ENCODE results near the gene PPP2R5C.

The PPP2R5C gene

GRCh38 chr14:101851183-101851582, 89.7 kb downstream of the PPP2R5C start:
- TF ChIP-seq, protein P1, sequence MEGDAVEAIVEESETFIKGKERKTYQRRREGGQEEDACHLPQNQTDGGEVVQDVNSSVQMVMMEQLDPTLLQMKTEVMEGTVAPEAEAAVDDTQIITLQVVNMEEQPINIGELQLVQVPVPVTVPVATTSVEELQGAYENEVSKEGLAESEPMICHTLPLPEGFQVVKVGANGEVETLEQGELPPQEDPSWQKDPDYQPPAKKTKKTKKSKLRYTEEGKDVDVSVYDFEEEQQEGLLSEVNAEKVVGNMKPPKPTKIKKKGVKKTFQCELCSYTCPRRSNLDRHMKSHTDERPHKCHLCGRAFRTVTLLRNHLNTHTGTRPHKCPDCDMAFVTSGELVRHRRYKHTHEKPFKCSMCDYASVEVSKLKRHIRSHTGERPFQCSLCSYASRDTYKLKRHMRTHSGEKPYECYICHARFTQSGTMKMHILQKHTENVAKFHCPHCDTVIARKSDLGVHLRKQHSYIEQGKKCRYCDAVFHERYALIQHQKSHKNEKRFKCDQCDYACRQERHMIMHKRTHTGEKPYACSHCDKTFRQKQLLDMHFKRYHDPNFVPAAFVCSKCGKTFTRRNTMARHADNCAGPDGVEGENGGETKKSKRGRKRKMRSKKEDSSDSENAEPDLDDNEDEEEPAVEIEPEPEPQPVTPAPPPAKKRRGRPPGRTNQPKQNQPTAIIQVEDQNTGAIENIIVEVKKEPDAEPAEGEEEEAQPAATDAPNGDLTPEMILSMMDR (conservative IDR thresholded peaks at IDR 0.05; ENCODE audit: low read depth, low read length): no peak
- H3K9ac ChIP-seq: no peak overlapping the region
- H3K4me2 ChIP-seq: no peak overlapping the region
- H3K27ac ChIP-seq: no peak overlapping the region
- H3K4me1 ChIP-seq (ENCODE audit: low read depth, poor library complexity, severe bottlenecking): peaks cover 42% of the 10 kb centered on the region
- H3K79me2 ChIP-seq (ENCODE audit: insufficient read depth, low read depth): peaks cover 92% of the 10 kb centered on the region
- no peaks in the 10 kb centered on the region for H4K20me1 ChIP-seq (ENCODE audit: insufficient read depth)
- no peak overlapping the region for H2AFZ ChIP-seq (ENCODE audit: low read depth)
- H3K27me3 ChIP-seq (ENCODE audit: insufficient read depth, low read depth): no peaks in the 10 kb centered on the region
- H3K36me3 ChIP-seq (ENCODE audit: insufficient read depth): no peaks in the 10 kb centered on the region
- no peak overlapping the region for H3K4me3 ChIP-seq (IDR thresholded peaks at IDR 0.05; ENCODE audit: insufficient read depth, low read depth, low read length)

GRCh38 chr14:101851736-101852405, 90.4 kb downstream of the PPP2R5C start:
- H3K9ac ChIP-seq: no peak overlapping the region
- H3K4me3 ChIP-seq (IDR thresholded peaks at IDR 0.05; ENCODE audit: insufficient read depth, low read depth, low read length): no peak overlapping the region
- H2AFZ ChIP-seq (ENCODE audit: low read depth): no peak overlapping the region
- H3K36me3 ChIP-seq (ENCODE audit: insufficient read depth): no peaks in the 10 kb centered on the region
- H3K27me3 ChIP-seq (ENCODE audit: insufficient read depth, low read depth): no peaks in the 10 kb centered on the region
- no peak overlapping the region for H3K27ac ChIP-seq
- peaks cover 85% of the 10 kb centered on the region for H3K79me2 ChIP-seq (ENCODE audit: insufficient read depth, low read depth)
- no peak overlapping the region for H3K4me2 ChIP-seq
- TF ChIP-seq, protein P1 (conservative IDR thresholded peaks at IDR 0.05; ENCODE audit: low read depth, low read length): no peak
- H4K20me1 ChIP-seq (ENCODE audit: insufficient read depth): no peaks in the 10 kb centered on the region
- H3K4me1 ChIP-seq (ENCODE audit: low read depth, poor library complexity, severe bottlenecking): peaks cover 38% of the 10 kb centered on the region

DNA sequence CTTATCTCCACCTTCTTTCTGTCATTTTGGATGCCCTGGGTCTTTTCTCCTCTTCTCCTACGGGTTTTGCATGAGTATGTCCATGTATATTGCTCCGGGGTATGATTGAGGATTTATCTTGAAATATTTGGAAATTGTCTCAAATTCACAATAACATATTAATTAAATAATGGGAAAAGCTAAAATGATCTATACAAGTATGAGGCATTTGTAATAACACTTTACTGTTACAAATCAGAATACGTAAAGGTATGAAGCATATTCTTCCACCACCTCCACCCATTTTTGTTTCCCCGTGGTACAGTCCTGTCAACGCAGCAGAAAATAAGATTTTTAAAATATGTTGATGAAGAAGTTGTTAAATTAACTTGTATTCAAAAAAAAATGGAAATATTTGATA, 91.3 kb downstream of the PPP2R5C start:
- Histone ChIP-seq H4K20me1 (ENCODE audit: insufficient read depth) (no peaks in the 10 kb centered on the region; the same call in 1 of the 2 replicates), H3K4me3 (IDR thresholded peaks at IDR 0.05; ENCODE audit: insufficient read depth, low read depth, low read length) (no peak overlapping the region), H3K27me3 (ENCODE audit: insufficient read depth, low read depth) (no peaks in the 10 kb centered on the region), H3K4me2 (no peak overlapping the region), H3K79me2 (ENCODE audit: insufficient read depth, low read depth) (peaks cover 77% of the 10 kb centered on the region), H3K4me1 (ENCODE audit: low read depth, poor library complexity, severe bottlenecking) (peaks cover 38% of the 10 kb centered on the region), H3K36me3 (ENCODE audit: insufficient read depth) (no peaks in the 10 kb centered on the region), H2AFZ (ENCODE audit: low read depth) (no peak overlapping the region), H3K27ac (no peak overlapping the region), H3K9ac (no peak overlapping the region)
- TF ChIP-seq, protein P1 (conservative IDR thresholded peaks at IDR 0.05; ENCODE audit: low read depth, low read length): no peak

GRCh38 chr14:101853455-101854018, 92.0 kb downstream of the PPP2R5C start:
- H4K20me1 ChIP-seq (ENCODE audit: insufficient read depth): no peaks in the 10 kb centered on the region; the same call in 1 of the 2 replicates

More at GRCh38 chr14:101853455-101854018, 92.0 kb downstream of the PPP2R5C start:
- Histone ChIP-seq H3K27me3 (ENCODE audit: insufficient read depth, low read depth) (no peaks in the 10 kb centered on the region), H2AFZ (ENCODE audit: low read depth) (no peak overlapping the region), H3K9ac (no peak overlapping the region), H3K27ac (no peak overlapping the region), H3K4me2 (no peak overlapping the region), H3K36me3 (ENCODE audit: insufficient read depth) (no peaks in the 10 kb centered on the region), H3K4me3 (IDR thresholded peaks at IDR 0.05; ENCODE audit: insufficient read depth, low read depth, low read length) (no peak overlapping the region), H3K79me2 (ENCODE audit: insufficient read depth, low read depth) (peaks cover 69% of the 10 kb centered on the region), H3K4me1 (ENCODE audit: low read depth, poor library complexity, severe bottlenecking) (peaks cover 41% of the 10 kb centered on the region)
- TF ChIP-seq, protein P1 (conservative IDR thresholded peaks at IDR 0.05; ENCODE audit: low read depth, low read length): no peak
